ENCODE data around the gene SOD1. TPM values are rescaled to one million over a fixed set of nuclear protein-coding genes. Genes with fewer than 3 reads are reported as not detected.

The SOD1 gene
- total and polyA plus RNA-seq, 2 of the 8 experiments (the other 6 are each of a cell fraction or from before 2014, with no cell fraction given) = 192 to 226 TPM

DNA sequence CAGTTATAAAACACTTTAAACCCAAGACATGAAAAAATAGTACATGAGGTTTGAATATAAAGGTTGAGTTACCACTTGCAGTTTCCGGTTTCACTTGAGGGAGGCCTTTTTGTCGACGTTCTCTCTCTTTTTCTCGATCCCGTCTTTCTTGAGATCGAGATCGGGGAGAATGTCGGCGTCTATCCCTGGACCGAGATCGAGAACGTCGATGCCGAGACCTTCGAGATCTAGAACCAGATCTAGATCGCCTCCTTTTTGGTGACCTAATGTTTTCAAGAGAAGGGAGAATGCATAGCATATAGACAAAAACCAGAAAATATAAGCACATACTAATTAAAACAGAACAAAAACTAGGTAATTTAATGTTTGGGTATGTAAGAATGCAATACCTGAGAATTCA, 33.7 kb downstream of the SOD1 start:
- Histone ChIP-seq H3K23me2 (ENCODE audit: low read depth, low read length) (no peaks in the 10 kb centered on the region), H3K9ac (replicated peaks in 1 of 4; ENCODE audit: extremely low read depth in 1 of 4, low read depth in 3 of 4, low read length in 3 of 4) (no peak overlapping the region), H2BK12ac (ENCODE audit: low read depth, low read length) (no peak overlapping the region), H4K20me1 (replicated peaks in 1 of 2; ENCODE audit: control insufficient read depth in 1 of 2, insufficient read depth in 2 of 2, low read length in 2 of 2) (no peaks in the 10 kb centered on the region), H3K9me3 (ENCODE audit: insufficient read depth in 2 of 2, low read depth in 1 of 2, low read length in 1 of 2) (no peaks in the 10 kb centered on the region), H2AFZ (ENCODE audit: low read length) (no peak overlapping the region), H3K14ac (ENCODE audit: insufficient read length) (no peak overlapping the region), H4K5ac (ENCODE audit: insufficient read length, low read depth, low read length) (no peak overlapping the region), H3K36me3 (ENCODE audit: control insufficient read depth in 2 of 4, insufficient read depth in 4 of 4, low read length in 3 of 4) (peaks cover 23 to 96% (median 73%) of the 10 kb centered on the region in 4 experiments), H3K27ac (ENCODE audit: low read depth, low read length) (no peak overlapping the region), H3K79me1 (ENCODE audit: low read depth, low read length) (no peaks in the 10 kb centered on the region; the same call in 1 of the 2 replicates), H3K79me2 (ENCODE audit: control insufficient read depth in 1 of 2, insufficient read depth in 2 of 2, low read length in 2 of 2) (peaks cover 0 to 5% of the 10 kb centered on the region in 2 experiments; a peak in 1 of 4 replicates), H2BK120ac (replicated peaks; ENCODE audit: low read depth, low read length) (no peak overlapping the region), H3K4me3 (ENCODE audit: extremely low read depth in 1 of 4, insufficient read depth in 2 of 4, low read depth in 3 of 4, low read length in 4 of 4) (no peak overlapping the region), H2BK20ac (ENCODE audit: low read length) (no peak overlapping the region), H3K4ac (replicated peaks; ENCODE audit: insufficient read length, low read depth, low read length) (no peak overlapping the region), H3K27me3 (replicated peaks in 1 of 4; ENCODE audit: control insufficient read depth in 3 of 4, extremely low read depth in 1 of 4, insufficient read depth in 3 of 4, low read length in 3 of 4) (peaks cover 0 to 1% (median 0%) of the 10 kb centered on the region in 4 experiments; a peak in 1 of 7 replicates), H4K8ac (ENCODE audit: extremely low read depth, insufficient read depth, low read length) (no peak overlapping the region), H2BK5ac (ENCODE audit: low read depth, low read length) (no peak overlapping the region), H3K18ac (ENCODE audit: extremely low read depth, low read length) (no peak overlapping the region), H2BK15ac (ENCODE audit: low read length) (no peak overlapping the region), H3K23ac (ENCODE audit: insufficient read length) (no peak overlapping the region), H3K4me1 (replicated peaks in 1 of 4; ENCODE audit: control insufficient read depth in 3 of 4, insufficient read depth in 4 of 4, low read length in 3 of 4) (no peaks in the 10 kb centered on the region), H2AK5ac (ENCODE audit: low read depth, low read length) (no peak overlapping the region), H3K4me2 (ENCODE audit: insufficient read depth in 1 of 2, low read depth in 2 of 2, low read length in 2 of 2) (no peak overlapping the region), H4K91ac (replicated peaks; ENCODE audit: insufficient read length, low read length) (no peak overlapping the region), H3K56ac (replicated peaks; ENCODE audit: insufficient read length, low read depth, low read length) (no peak overlapping the region)
- no peak for DNase-seq (ENCODE audit: low read depth in 1 of 2, low spot score in 2 of 2)
- POLR2A ChIA-PET (ENCODE audit: partially characterized antibody) = no interaction called here
- no peak for FAIRE-seq
- WGBS, 2 experiments (ENCODE audit: extremely low coverage in 1 of 2, insufficient coverage in 1 of 2, insufficient read length in 1 of 2, insufficient replicate concordance in 2 of 2, low coverage in 1 of 2, low lambda C conversion rate in 2 of 2, missing lambda C conversion rate in 1 of 2) = 98% methylated on average over 16 of the region's 16 CpGs; no CpG with 5 or more reads in 1 of the 2 experiments
- CTCF ChIA-PET (ENCODE audit: partially characterized antibody) = no interaction called here
- TF ChIP-seq EP300 (IDR thresholded peaks at IDR 0.05; ENCODE audit: borderline replicate concordance in 1 of 2, low read depth in 2 of 2, low read length in 2 of 2) (no peak), SP4 (IDR thresholded peaks at IDR 0.05; ENCODE audit: low read length) (no peak), POU5F1 (IDR thresholded peaks at IDR 0.05; ENCODE audit: low read depth, low read length) (no peak), CBX8 (IDR thresholded peaks at IDR 0.05; ENCODE audit: borderline replicate concordance, low read depth, low read length) (no peak), BCL11A (IDR thresholded peaks at IDR 0.05; ENCODE audit: low read depth in 2 of 2, low read length in 2 of 2) (no peak), SIN3A (conservative IDR thresholded peaks at IDR 0.05 in 1 of 2, IDR thresholded peaks at IDR 0.05 in 1 of 2; ENCODE audit: low read depth in 1 of 2, low read length in 2 of 2) (no peak), RXRA (IDR thresholded peaks at IDR 0.05; ENCODE audit: insufficient read depth, low read depth, low read length) (no peak), CREB1 (IDR thresholded peaks at IDR 0.05) (no peak), ZNF274 (IDR thresholded peaks at IDR 0.05; ENCODE audit: borderline replicate concordance, extremely low read depth, low read length) (no peak), NANOG (IDR thresholded peaks at IDR 0.05; ENCODE audit: insufficient read depth, low read depth, low read length, poor library complexity, severe bottlenecking) (no peak)
